HG03039 (cell line): ENCODE results near the gene DCDC1.

Experiments
- ATAC-seq: cut with Tn5 transposase; IDR thresholded peaks from one replicate; pipeline ENCODE4 v1.9.1; 2021; ENCODE audit warnings: mild to moderate bottlenecking, moderate library complexity; ENCODE audit not compliant: unreplicated experiment

The DCDC1 gene

GRCh38 chr11:31233425-31233824, 136.1 kb downstream of the DCDC1 start:
- ATAC-seq: no peak

- ATAC-seq: no peak
Observed at GRCh38 chr11:31231601-31232000, 137.9 kb downstream of the DCDC1 start.

- ATAC-seq: no peak
Observed at GRCh38 chr11:31218847-31219246, 150.7 kb downstream of the DCDC1 start.

GRCh38 chr11:31214372-31214771, 155.2 kb downstream of the DCDC1 start:
- ATAC-seq: no peak

GRCh38 chr11:31199378-31199777, 170.2 kb downstream of the DCDC1 start:
- no peak for ATAC-seq

GRCh38 chr11:31173926-31174680, 195.4 kb downstream of the DCDC1 start:
- ATAC-seq: no peak

GRCh38 chr11:31160504-31161422, 208.8 kb downstream of the DCDC1 start:
- ATAC-seq: no peak

GRCh38 chr11:31150841-31151240, 218.7 kb downstream of the DCDC1 start:
- no peak for ATAC-seq

GRCh38 chr11:31150011-31150410, 219.5 kb downstream of the DCDC1 start:
- no peak for ATAC-seq

GRCh38 chr11:31141789-31142188, 227.8 kb downstream of the DCDC1 start:
- ATAC-seq: no peak

- no peak for ATAC-seq
Observed at GRCh38 chr11:31139479-31139878, 230.1 kb downstream of the DCDC1 start.

GRCh38 chr11:31132531-31133421, 236.8 kb downstream of the DCDC1 start:
- ATAC-seq: no peak

GRCh38 chr11:31131760-31132159, 237.8 kb downstream of the DCDC1 start:
- ATAC-seq: no peak

- no peak for ATAC-seq
Observed at GRCh38 chr11:31127290-31127689, 242.2 kb downstream of the DCDC1 start.

- no peak for ATAC-seq
Observed at GRCh38 chr11:31120428-31120827, 249.1 kb downstream of the DCDC1 start.

GRCh38 chr11:31118566-31118965, 251.0 kb downstream of the DCDC1 start:
- ATAC-seq: no peak

- ATAC-seq: no peak
Observed at GRCh38 chr11:31117038-31117437, 252.5 kb downstream of the DCDC1 start.

- ATAC-seq: no peak
Observed at GRCh38 chr11:31114442-31114841, 255.1 kb downstream of the DCDC1 start.

- ATAC-seq: no peak
Observed at GRCh38 chr11:31110830-31111229, 258.7 kb downstream of the DCDC1 start.

GRCh38 chr11:31109446-31109845, 260.1 kb downstream of the DCDC1 start:
- ATAC-seq: no peak

GRCh38 chr11:31107649-31108048, 261.9 kb downstream of the DCDC1 start:
- ATAC-seq: no peak
